ENCODE data around the gene BTF3. TPM values are rescaled to one million over a fixed set of nuclear protein-coding genes. Genes with fewer than 3 reads are reported as not detected.
"Not testable (repeated sequence)": the region's sequence is repeated elsewhere in the genome, so short reads cannot be mapped to it uniquely, and the experiment has no call there.

Gene BTF3
- total RNA-seq, 3 donors from 2014 or later: 460 to 520 (median 486) TPM

- H3K4me1 ChIP-seq (ENCODE audit: low read depth): no peaks in the 10 kb centered on the region
- no peaks in the 10 kb centered on the region for H3K9me3 ChIP-seq
- DNase-seq (no peak), ATAC-seq (no peak)
- intact Hi-C loops (cut with DNase I, micrococcal nuclease): no loop called here
- H3K4me3 ChIP-seq: no peak overlapping the region
- no peak for TF ChIP-seq CTCF (IDR thresholded peaks at IDR 0.05)
- H3K36me3 ChIP-seq (ENCODE audit: low read depth): no peaks in the 10 kb centered on the region
These were observed 15.7 kb upstream of the BTF3 start for GRCh38 chr5:73482383-73483136.

- intact Hi-C loops (cut with DNase I, micrococcal nuclease): no loop called here
- Histone ChIP-seq H3K4me1 (ENCODE audit: low read depth) (no peaks in the 10 kb centered on the region), H3K9me3 (no peaks in the 10 kb centered on the region), H3K4me3 (no peak overlapping the region), H3K36me3 (ENCODE audit: low read depth) (no peaks in the 10 kb centered on the region)
- DNase-seq: no peak
- no peak for TF ChIP-seq CTCF (IDR thresholded peaks at IDR 0.05)
- ATAC-seq: no peak
These were observed 14.6 kb upstream of the BTF3 start for GRCh38 chr5:73483676-73484075.

GRCh38 chr5:73484511-73484910 lies 13.7 kb upstream of the BTF3 start:
- DNase-seq (no peak), ATAC-seq (no peak)
- Histone ChIP-seq H3K36me3 (ENCODE audit: low read depth) (no peaks in the 10 kb centered on the region), H3K9me3 (no peaks in the 10 kb centered on the region), H3K4me1 (ENCODE audit: low read depth) (no peaks in the 10 kb centered on the region), H3K4me3 (no peak overlapping the region)
- TF ChIP-seq CTCF (IDR thresholded peaks at IDR 0.05): no peak
- intact Hi-C loops (cut with DNase I, micrococcal nuclease): no loop called here

- no peak overlapping the region for H3K4me3 ChIP-seq
- no peak for DNase-seq
- no peaks in the 10 kb centered on the region for H3K9me3 ChIP-seq
- H3K36me3 ChIP-seq (ENCODE audit: low read depth): no peaks in the 10 kb centered on the region
- no peak for ATAC-seq
- no peak for TF ChIP-seq CTCF (IDR thresholded peaks at IDR 0.05)
- intact Hi-C loops (cut with DNase I, micrococcal nuclease): no loop called here
- H3K4me1 ChIP-seq (ENCODE audit: low read depth): no peaks in the 10 kb centered on the region
These were observed 12.5 kb upstream of the BTF3 start for GRCh38 chr5:73485715-73486114.

- Histone ChIP-seq H3K36me3 (ENCODE audit: low read depth) (no peaks in the 10 kb centered on the region), H3K4me1 (ENCODE audit: low read depth) (no peaks in the 10 kb centered on the region), H3K9me3 (no peaks in the 10 kb centered on the region), H3K4me3 (no peak overlapping the region)
- ATAC-seq (no peak), DNase-seq (no peak)
- intact Hi-C loops (cut with DNase I, micrococcal nuclease): no loop called here
- TF ChIP-seq CTCF (IDR thresholded peaks at IDR 0.05): no peak
These were observed 11.9 kb upstream of the BTF3 start for GRCh38 chr5:73486119-73486899.

- H3K9me3 ChIP-seq; H3K4me1 ChIP-seq (ENCODE audit: low read depth); intact Hi-C loops (cut with DNase I, micrococcal nuclease); DNase-seq; H3K36me3 ChIP-seq (ENCODE audit: low read depth); ATAC-seq; H3K4me3 ChIP-seq: not testable (repeated sequence)
These were observed 11.0 kb upstream of the BTF3 start for GRCh38 chr5:73487257-73487656.
